ENCODE measurements around the gene CDK14. TPM values are rescaled to one million over a fixed set of nuclear protein-coding genes. Genes with fewer than 3 reads are reported as not detected.

CDK14 gene
- total RNA-seq, 8 experiments from 2014 or later = 9.9 to 50.5 (median 13.3) TPM

- H3K4me3 ChIP-seq = peak overlapping the region in 1 of 5 donors; percentile 14
- ATAC-seq (replicated peaks in 6 of 8) = peak in 5 of 8 experiments; percentile 94 to 97 (median 97)
- peak overlapping the region; percentile 21 to 47 for H3K27ac ChIP-seq
- H3K4me1 ChIP-seq (replicated peaks in 1 of 2) = peaks cover 7 to 32% of the 10 kb centered on the region in 2 donors
- 36 to 100% (median 73%) methylated on average over 3 to 9 of the region's 9 CpGs for WGBS, 10 experiments
- in situ Hi-C loops (cut with MboI; ENCODE audit: low pct_unique_long_range_greater_than_20kb in 2 of 9, low sequenced_read_pairs in 9 of 9, unreplicated experiment in 9 of 9) = no loop called here
These were observed 605.5 kb downstream of the CDK14 start for GRCh38 chr7:91201442-91202113.

DNA sequence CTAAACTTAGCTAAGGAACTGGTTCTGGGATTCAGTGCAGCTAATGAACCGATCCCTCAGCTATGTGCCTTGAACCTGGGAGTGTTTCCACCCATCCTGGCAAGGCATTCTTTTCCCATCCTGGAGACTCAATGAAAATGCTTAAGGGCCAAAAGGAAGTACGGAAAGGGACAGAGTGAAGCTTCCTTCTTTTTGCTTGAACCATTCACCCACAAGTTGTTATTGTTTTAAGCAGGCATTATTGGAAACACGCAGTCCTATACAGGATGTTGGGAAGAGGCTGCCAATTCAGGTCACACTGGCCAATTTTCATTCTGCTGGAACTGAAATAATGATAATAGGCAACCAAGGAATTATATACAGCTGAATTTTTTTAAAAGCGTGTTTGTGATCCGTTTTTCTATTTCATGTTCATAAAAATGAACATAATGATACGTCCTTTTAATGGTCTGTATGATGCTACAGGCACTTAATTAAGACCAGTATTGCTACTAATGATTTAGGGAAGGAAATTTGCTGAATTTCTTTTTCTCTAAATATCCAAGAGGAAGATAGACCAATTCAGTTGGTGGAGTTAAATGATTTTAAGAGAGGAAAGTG lies 610.3 kb downstream of the CDK14 start:
- 70 to 100% (median 92%) methylated on average over 2 to 6 of the region's 6 CpGs; no CpG with 5 or more reads in 2 of the 10 experiments for WGBS, 10 experiments
- Histone ChIP-seq H3K27ac (no peak overlapping the region), H3K4me3 (no peak overlapping the region), H3K4me1 (replicated peaks in 1 of 2) (peaks cover 2 to 18% of the 10 kb centered on the region in 2 donors)
- ATAC-seq (replicated peaks in 6 of 8) = no peak
- in situ Hi-C loops (cut with MboI; ENCODE audit: low pct_unique_long_range_greater_than_20kb in 2 of 9, low sequenced_read_pairs in 9 of 9, unreplicated experiment in 9 of 9) = no loop called here

DNA sequence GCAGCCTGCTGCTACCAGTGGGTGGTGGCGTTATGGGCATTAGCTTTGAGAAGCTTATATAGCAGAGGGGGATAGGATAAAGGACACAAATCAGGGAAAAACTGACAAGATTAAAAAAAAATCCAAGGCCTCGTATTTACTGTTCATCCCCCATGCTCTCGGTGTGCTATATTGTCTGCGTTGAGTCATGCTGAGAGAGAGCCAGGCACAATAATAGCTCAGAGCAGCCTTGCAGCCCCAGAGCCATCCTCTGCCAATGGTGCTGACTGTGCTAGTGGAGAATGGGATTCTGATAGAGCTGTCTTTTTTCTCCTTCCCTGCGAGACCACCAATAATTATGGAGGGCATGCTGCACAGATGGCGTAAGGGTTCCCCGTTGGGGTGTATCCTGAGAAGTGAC lies 616.5 kb downstream of the CDK14 start:
- H3K4me3 ChIP-seq = no peak overlapping the region
- ATAC-seq (replicated peaks in 6 of 8) = peak in 5 of 8 experiments; percentile 65 to 98 (median 84)
- 52 to 94% (median 73%) methylated on average over 1 to 7 of the region's 7 CpGs for WGBS, 10 experiments
- H3K4me1 ChIP-seq (replicated peaks in 1 of 2) = peaks cover 0 to 13% of the 10 kb centered on the region in 2 donors
- in situ Hi-C loops (cut with MboI; ENCODE audit: low pct_unique_long_range_greater_than_20kb in 2 of 9, low sequenced_read_pairs in 9 of 9, unreplicated experiment in 9 of 9) = no loop called here
- no peak overlapping the region for H3K27ac ChIP-seq

DNA sequence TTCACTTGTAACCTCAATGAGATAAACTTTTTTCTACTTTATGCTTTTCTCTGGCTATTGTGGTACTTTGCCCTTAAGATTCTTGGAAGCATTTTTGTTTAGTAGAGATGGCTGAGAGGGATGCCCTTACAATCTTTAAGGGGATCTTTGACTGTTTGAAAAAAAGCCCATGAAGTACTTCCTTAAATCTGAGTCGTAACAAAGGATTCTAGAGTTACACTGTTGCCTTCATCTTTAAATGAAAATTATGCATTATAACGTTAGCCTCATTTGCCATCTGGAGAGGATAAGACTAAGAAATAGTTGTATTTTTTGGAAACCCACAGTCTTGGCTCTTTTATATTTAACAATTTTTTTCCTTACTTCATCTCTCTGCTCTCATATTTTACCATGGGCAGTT lies 630.3 kb downstream of the CDK14 start:
- no peak for ATAC-seq (replicated peaks in 6 of 8)
- in situ Hi-C loops (cut with MboI; ENCODE audit: low pct_unique_long_range_greater_than_20kb in 2 of 9, low sequenced_read_pairs in 9 of 9, unreplicated experiment in 9 of 9) = no loop called here
- 40 to 100% (median 81%) methylated on average over 1 to 2 of the region's 2 CpGs for WGBS, 10 experiments
- Histone ChIP-seq H3K4me1 (replicated peaks in 1 of 2) (no peaks in the 10 kb centered on the region), H3K27ac (no peak overlapping the region), H3K4me3 (no peak overlapping the region)

DNA sequence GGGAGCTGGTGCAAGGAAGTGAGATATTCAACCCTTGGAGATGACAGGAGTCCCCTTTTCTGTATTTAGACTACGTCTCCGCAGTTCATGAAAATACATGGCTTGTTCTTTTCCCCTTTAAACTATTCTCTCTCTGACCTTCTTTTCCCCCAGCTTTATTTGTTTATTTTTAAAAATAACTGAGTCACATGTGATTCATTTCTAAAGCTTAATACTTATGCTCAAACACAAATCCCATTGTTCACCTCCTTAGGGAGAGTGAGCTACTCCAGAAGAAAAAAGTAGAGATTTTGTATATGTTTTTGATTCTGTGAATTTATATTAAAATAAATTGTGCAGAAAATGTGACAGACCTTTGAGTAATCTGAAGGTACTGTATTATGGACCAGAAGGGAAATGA lies 632.2 kb downstream of the CDK14 start:
- H3K4me3 ChIP-seq = no peak overlapping the region
- H3K4me1 ChIP-seq (replicated peaks in 1 of 2) = peaks cover 9 to 10% of the 10 kb centered on the region in 2 donors
- WGBS, 10 experiments = 92 to 100% (median 100%) methylated on average over 1 to 2 of the region's 2 CpGs; no CpG with 5 or more reads in 3 of the 10 experiments
- in situ Hi-C loops (cut with MboI; ENCODE audit: low pct_unique_long_range_greater_than_20kb in 2 of 9, low sequenced_read_pairs in 9 of 9, unreplicated experiment in 9 of 9) = no loop called here
- ATAC-seq (replicated peaks in 6 of 8) = no peak
- no peak overlapping the region for H3K27ac ChIP-seq

DNA sequence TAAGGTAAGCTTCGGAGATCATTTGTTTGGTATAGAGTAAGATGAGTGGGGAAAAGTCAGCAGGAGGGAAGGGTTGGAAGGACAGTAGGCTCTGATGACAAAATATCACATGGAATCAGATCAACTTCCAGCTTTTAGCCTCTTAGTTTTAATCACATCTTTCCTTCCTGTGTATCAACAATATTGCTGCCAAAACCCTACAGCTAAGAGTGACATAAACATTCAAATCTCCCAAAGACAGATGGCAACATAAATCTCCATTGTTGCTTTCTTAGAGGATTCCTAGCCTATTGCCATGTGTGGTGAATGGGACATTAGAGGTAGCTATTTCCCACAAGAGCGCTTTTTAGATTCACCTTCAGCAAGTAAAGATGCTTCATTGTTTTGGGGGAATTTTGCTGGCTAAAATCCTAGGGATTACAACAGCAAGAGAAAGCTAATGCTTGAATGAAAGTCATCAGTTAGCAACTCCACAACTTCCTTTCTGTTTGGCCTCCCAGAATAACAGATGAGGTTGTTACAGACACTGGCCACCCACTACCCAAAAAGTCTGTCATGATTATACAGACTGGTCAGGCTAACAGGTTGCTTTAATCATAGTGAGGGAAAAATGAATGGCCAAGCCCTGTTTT lies 632.9 kb downstream of the CDK14 start:
- ATAC-seq (replicated peaks in 6 of 8) = no peak
- 58 to 100% (median 83%) methylated on average over 1 to 2 of the region's 2 CpGs; no CpG with 5 or more reads in 1 of the 10 experiments for WGBS, 10 experiments
- in situ Hi-C loops (cut with MboI; ENCODE audit: low pct_unique_long_range_greater_than_20kb in 2 of 9, low sequenced_read_pairs in 9 of 9, unreplicated experiment in 9 of 9) = no loop called here
- Histone ChIP-seq H3K4me1 (replicated peaks in 1 of 2) (peaks cover 11 to 13% of the 10 kb centered on the region in 2 donors), H3K4me3 (no peak overlapping the region), H3K27ac (no peak overlapping the region)

GRCh38 chr7:91230100-91230499 lies 634.0 kb downstream of the CDK14 start:
- 63 to 100% (median 82%) methylated on average over 1 to 2 of the region's 2 CpGs; no CpG with 5 or more reads in 2 of the 10 experiments for WGBS, 10 experiments
- Histone ChIP-seq H3K4me3 (no peak overlapping the region), H3K27ac (no peak overlapping the region), H3K4me1 (replicated peaks in 1 of 2) (peaks cover 11 to 13% of the 10 kb centered on the region in 2 donors)
- no peak for ATAC-seq (replicated peaks in 6 of 8)
- in situ Hi-C loops (cut with MboI; ENCODE audit: low pct_unique_long_range_greater_than_20kb in 2 of 9, low sequenced_read_pairs in 9 of 9, unreplicated experiment in 9 of 9) = no loop called here

- WGBS, 10 experiments = 20 to 100% (median 51%) methylated on average over 1 to 2 of the region's 3 CpGs; no CpG with 5 or more reads in 2 of the 10 experiments
- ATAC-seq (replicated peaks in 6 of 8) = no peak
- H3K27ac ChIP-seq = no peak overlapping the region
- peaks cover 11 to 13% of the 10 kb centered on the region in 2 donors for H3K4me1 ChIP-seq (replicated peaks in 1 of 2)
- in situ Hi-C loops (cut with MboI; ENCODE audit: low pct_unique_long_range_greater_than_20kb in 2 of 9, low sequenced_read_pairs in 9 of 9, unreplicated experiment in 9 of 9) = no loop called here
- no peak overlapping the region for H3K4me3 ChIP-seq
These were observed 634.4 kb downstream of the CDK14 start for GRCh38 chr7:91230503-91230902.

DNA sequence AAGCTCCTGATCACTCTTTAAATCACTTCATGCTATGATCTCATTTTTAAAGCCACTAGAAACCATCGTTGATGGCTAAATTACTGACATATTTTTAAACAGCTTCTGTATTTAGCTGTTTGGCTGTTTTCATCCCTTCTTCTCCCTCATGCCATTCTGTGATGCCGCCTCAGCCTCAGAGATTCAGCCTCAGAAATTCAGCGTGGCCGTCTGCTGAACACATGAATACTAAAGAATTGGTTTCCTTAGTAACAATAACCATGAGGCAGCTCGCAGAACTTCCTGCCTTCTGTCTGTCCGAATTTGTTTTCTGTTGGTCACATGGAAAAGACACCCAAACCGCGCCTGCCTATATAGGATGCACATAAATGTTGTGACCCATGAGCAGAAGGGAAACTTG lies 637.1 kb downstream of the CDK14 start:
- H3K4me3 ChIP-seq = no peak overlapping the region
- in situ Hi-C loops (cut with MboI; ENCODE audit: low pct_unique_long_range_greater_than_20kb in 2 of 9, low sequenced_read_pairs in 9 of 9, unreplicated experiment in 9 of 9) = no loop called here
- peaks cover 11 to 13% of the 10 kb centered on the region in 2 donors for H3K4me1 ChIP-seq (replicated peaks in 1 of 2)
- H3K27ac ChIP-seq = no peak overlapping the region
- ATAC-seq (replicated peaks in 6 of 8) = peak; percentile 26 to 98 (median 42)
- WGBS, 10 experiments = 0 to 70% (median 53%) methylated on average over 1 to 7 of the region's 8 CpGs

DNA sequence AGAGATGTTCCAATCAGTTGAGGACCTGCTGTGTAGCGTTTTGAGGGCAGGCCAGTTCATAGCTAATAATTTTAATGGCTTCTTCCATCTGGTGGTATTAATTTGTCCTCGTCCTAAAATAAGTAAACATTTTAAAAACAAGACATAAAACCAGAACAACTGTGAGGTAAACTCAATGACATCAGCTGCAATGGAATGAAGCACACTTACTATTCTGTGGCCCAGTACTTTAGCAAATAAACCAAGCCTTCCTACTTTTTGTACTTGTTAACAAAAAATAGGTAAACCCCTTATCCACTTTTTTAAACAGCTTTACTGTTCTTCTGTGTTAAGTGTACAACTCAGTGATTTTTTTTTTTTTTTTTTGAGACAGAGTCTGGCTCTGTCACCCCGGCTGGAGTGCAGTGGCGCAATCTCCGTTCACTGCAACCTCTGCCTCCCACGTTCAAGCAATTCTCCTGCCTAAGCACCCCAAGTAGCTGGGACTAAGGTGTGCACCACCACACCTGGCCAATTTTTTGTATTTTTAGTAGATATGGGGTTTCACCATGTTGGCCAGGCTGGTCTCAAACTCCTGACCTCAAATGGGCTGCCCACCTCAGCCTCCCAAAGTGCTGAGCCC lies 639.2 kb downstream of the CDK14 start:
- no peak overlapping the region for H3K4me3 ChIP-seq
- peaks cover 11 to 13% of the 10 kb centered on the region in 2 donors for H3K4me1 ChIP-seq (replicated peaks in 1 of 2)
- in situ Hi-C loops (cut with MboI; ENCODE audit: low pct_unique_long_range_greater_than_20kb in 2 of 9, low sequenced_read_pairs in 9 of 9, unreplicated experiment in 9 of 9) = no loop called here
- 43 to 100% (median 80%) methylated on average over 1 to 6 of the region's 6 CpGs for WGBS, 10 experiments
- no peak for ATAC-seq (replicated peaks in 6 of 8)
- H3K27ac ChIP-seq = no peak overlapping the region

- peak in 3 of 8 experiments; percentile 57 to 81 (median 59) for ATAC-seq (replicated peaks in 6 of 8)
These were observed 643.1 kb downstream of the CDK14 start for GRCh38 chr7:91239171-91239604.

DNA sequence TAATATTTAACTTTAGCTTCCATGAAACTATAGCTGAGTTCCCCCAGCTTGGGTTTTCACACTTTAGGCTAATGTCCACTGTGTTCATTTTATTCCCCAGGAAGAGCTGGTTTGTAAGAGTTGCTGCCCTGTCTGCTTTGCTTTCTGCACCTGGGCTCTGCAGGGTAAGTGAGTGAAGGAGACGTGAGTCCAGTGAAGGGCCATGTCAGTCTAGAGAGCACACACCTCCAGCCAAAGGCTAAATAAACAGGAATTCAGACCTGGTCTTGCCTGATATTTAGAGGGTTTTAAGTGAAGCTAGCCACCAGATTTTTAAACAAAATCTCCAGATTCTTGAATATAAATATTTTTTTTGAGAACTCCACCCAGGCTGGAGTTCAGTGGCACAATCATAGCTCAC lies 643.7 kb downstream of the CDK14 start:
- in situ Hi-C loops (cut with MboI; ENCODE audit: low pct_unique_long_range_greater_than_20kb in 2 of 9, low sequenced_read_pairs in 9 of 9, unreplicated experiment in 9 of 9) = no loop called here
- no peak for ATAC-seq (replicated peaks in 6 of 8)
- WGBS, 10 experiments = 80 to 100% (median 100%) methylated on average over 1 of the region's 1 CpG; no CpG with 5 or more reads in 7 of the 10 experiments
- Histone ChIP-seq H3K4me3 (no peak overlapping the region), H3K4me1 (replicated peaks in 1 of 2) (peaks cover 0 to 4% of the 10 kb centered on the region in 2 donors), H3K27ac (no peak overlapping the region)

More at GRCh38 chr7:91239171-91239604, 643.1 kb downstream of the CDK14 start:
- Histone ChIP-seq H3K4me1 (replicated peaks in 1 of 2) (peaks cover 0 to 4% of the 10 kb centered on the region in 2 donors), H3K4me3 (no peak overlapping the region), H3K27ac (no peak overlapping the region)
- in situ Hi-C loops (cut with MboI; ENCODE audit: low pct_unique_long_range_greater_than_20kb in 2 of 9, low sequenced_read_pairs in 9 of 9, unreplicated experiment in 9 of 9) = no loop called here
- WGBS, 10 experiments = 0 to 100% (median 0%) methylated on average over 1 to 2 of the region's 2 CpGs; no CpG with 5 or more reads in 5 of the 10 experiments

Data from motor neuron (in vitro differentiated cells).